GM12878 (cell line): ENCODE results near the gene PATL1. TPM values are rescaled to one million over a fixed set of nuclear protein-coding genes. Genes with fewer than 3 reads are reported as not detected.

Experiments used
- ESRRA ChIP-seq: IDR thresholded peaks from 2 replicates; pipeline ENCODE4 v1.6.1; 2012; ENCODE audit warnings: mild to moderate bottlenecking, low read length, improper control_type of control experiment
- TAF1 ChIP-seq: IDR thresholded peaks from 2 replicates; pipeline ENCODE4 v1.6.1; 2011; ENCODE audit warnings: mild to moderate bottlenecking, low read depth, low read length, borderline replicate concordance
- polyA plus RNA-seq, 11 experiments: library from polyadenylated mRNA; depleted of rRNA in 4 of 11; unstranded in 6 of 11; stranded (reverse) in 5 of 11; fragments of >200 nt; fragmentation: Nextera tagmentation in 4 of 11; fragmentation: Illumina TruSeq in 1 of 11; extraction: Ambion mirVana in 4 of 11; extraction: Trizol in 1 of 11; gene quantifications; 1 replicate in 1 of 11; 2 replicates in 10 of 11; pipeline versions ENCODE4 v1.2.1 to v1.2.3, GENCODE V29; 2011 to 2016; ENCODE audit warnings: inconsistent platforms in 2 of 11, missing spikeins in 2 of 11, low read depth in 1 of 11
- total RNA-seq, 4 experiments: library from RNA; depleted of rRNA in 3 of 4; stranded (reverse); fragments of >200 nt in 3 of 4; fragmentation: Illumina TruSeq in 1 of 4; extraction: Trizol in 1 of 4; gene quantifications; 2 replicates each; pipeline versions ENCODE4 v1.2.1 to v1.2.3, GENCODE V29; 2013 to 2021
- TF ChIP-seq, protein P1 (sequence below): fragments of 450-650 bp; IDR thresholded peaks from 2 replicates; pipeline ENCODE4 v1.6.1; 2017; ENCODE audit warnings: mild to moderate bottlenecking
- TF ChIP-seq, protein P2 (sequence below): fragments of 450-650 bp; IDR thresholded peaks from 2 replicates; pipeline ENCODE4 v1.6.1; 2018; ENCODE audit warnings: mild to moderate bottlenecking, low read depth, moderate library complexity; ENCODE audit not compliant: partially characterized antibody

Gene PATL1
- total and polyA plus RNA-seq, 10 of the 15 experiments (the other 5 are each of a cell fraction or from before 2014, with no cell fraction given) = 5.3 to 62.0 (median 14.9) TPM

DNA sequence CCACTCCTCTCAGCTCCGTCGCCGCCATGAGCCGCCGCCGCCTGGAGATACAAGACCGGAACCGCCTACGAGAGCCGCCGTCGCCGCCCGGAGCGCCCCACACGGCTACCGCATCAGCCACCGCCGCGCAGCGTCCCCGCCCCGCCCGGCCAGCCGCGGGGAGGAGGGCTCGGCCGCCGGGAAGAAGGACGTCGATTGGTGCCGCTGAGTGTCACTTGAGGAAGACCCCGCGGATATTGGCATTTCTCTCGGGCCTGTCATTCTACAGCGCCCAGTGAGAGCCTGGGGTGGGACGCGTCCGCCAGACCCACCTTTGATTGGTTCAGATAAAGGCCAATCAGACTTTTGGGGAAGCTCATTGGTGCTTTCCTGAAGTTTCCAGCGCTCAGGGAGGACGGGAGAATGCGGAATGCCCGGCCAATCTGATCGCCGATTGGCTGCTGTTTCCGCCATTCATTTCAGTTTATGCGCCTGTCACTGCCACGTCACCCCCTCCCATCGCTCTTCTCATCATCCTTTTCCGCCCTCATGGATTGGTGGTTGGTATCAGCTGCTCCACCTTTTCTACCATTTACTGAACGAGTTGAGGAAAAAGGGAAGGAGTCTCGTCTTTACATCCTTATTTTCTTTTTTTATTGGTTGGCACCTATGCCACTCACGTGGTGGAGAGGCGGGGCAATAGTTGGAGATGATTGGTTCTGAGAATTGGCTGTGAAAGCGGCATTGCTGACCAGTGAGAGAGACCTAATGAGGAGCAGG lies 53.0 kb downstream of the PATL1 start, which contains the start of gene OSBP (continued):
- TF ChIP-seq, protein P1, sequence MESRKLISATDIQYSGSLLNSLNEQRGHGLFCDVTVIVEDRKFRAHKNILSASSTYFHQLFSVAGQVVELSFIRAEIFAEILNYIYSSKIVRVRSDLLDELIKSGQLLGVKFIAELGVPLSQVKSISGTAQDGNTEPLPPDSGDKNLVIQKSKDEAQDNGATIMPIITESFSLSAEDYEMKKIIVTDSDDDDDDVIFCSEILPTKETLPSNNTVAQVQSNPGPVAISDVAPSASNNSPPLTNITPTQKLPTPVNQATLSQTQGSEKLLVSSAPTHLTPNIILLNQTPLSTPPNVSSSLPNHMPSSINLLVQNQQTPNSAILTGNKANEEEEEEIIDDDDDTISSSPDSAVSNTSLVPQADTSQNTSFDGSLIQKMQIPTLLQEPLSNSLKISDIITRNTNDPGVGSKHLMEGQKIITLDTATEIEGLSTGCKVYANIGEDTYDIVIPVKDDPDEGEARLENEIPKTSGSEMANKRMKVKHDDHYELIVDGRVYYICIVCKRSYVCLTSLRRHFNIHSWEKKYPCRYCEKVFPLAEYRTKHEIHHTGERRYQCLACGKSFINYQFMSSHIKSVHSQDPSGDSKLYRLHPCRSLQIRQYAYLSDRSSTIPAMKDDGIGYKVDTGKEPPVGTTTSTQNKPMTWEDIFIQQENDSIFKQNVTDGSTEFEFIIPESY = no peak; the same call in 1 of the 2 replicates
- TF ChIP-seq TAF1 = peak; percentile 63; the same call in 1 of the 2 replicates
- TF ChIP-seq, protein P2, sequence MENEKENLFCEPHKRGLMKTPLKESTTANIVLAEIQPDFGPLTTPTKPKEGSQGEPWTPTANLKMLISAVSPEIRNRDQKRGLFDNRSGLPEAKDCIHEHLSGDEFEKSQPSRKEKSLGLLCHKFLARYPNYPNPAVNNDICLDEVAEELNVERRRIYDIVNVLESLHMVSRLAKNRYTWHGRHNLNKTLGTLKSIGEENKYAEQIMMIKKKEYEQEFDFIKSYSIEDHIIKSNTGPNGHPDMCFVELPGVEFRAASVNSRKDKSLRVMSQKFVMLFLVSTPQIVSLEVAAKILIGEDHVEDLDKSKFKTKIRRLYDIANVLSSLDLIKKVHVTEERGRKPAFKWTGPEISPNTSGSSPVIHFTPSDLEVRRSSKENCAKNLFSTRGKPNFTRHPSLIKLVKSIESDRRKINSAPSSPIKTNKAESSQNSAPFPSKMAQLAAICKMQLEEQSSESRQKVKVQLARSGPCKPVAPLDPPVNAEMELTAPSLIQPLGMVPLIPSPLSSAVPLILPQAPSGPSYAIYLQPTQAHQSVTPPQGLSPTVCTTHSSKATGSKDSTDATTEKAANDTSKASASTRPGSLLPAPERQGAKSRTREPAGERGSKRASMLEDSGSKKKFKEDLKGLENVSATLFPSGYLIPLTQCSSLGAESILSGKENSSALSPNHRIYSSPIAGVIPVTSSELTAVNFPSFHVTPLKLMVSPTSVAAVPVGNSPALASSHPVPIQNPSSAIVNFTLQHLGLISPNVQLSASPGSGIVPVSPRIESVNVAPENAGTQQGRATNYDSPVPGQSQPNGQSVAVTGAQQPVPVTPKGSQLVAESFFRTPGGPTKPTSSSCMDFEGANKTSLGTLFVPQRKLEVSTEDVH = peak; percentile 81
- no peak for TF ChIP-seq ESRRA
